HG03196 (cell line): ENCODE data around the gene EXOG.

Source experiments
- ATAC-seq: cut with Tn5 transposase; IDR thresholded peaks from one replicate; pipeline ENCODE4 v1.9.1; 2021; ENCODE audit not compliant: unreplicated experiment

The EXOG gene

GRCh38 chr3:38543586-38543985 lies 47.4 kb downstream of the EXOG start:
- no peak for ATAC-seq

- ATAC-seq = no peak
These were observed 48.8 kb downstream of the EXOG start for GRCh38 chr3:38544926-38545325.

GRCh38 chr3:38545550-38545949 lies 49.4 kb downstream of the EXOG start:
- ATAC-seq = no peak

- ATAC-seq = no peak
These were observed 49.8 kb downstream of the EXOG start for GRCh38 chr3:38545983-38546382.

- ATAC-seq = no peak
These were observed 52.2 kb downstream of the EXOG start for GRCh38 chr3:38548154-38548931.

- no peak for ATAC-seq
These were observed 52.9 kb downstream of the EXOG start for GRCh38 chr3:38549082-38549481.

- ATAC-seq = no peak
These were observed 53.3 kb downstream of the EXOG start for GRCh38 chr3:38549486-38549885.

- no peak for ATAC-seq
These were observed 54.1 kb downstream of the EXOG start for GRCh38 chr3:38549957-38550840.

GRCh38 chr3:38551026-38551832 lies 55.1 kb downstream of the EXOG start:
- no peak for ATAC-seq

GRCh38 chr3:38552364-38552763 lies 56.2 kb downstream of the EXOG start:
- ATAC-seq = no peak

- no peak for ATAC-seq
These were observed 56.9 kb downstream of the EXOG start for GRCh38 chr3:38553071-38553470.

GRCh38 chr3:38554127-38554827 lies 58.1 kb downstream of the EXOG start:
- ATAC-seq = no peak

GRCh38 chr3:38555149-38555840 lies 59.2 kb downstream of the EXOG start:
- ATAC-seq = no peak

GRCh38 chr3:38555926-38556325 lies 59.8 kb downstream of the EXOG start:
- ATAC-seq = no peak

- ATAC-seq = no peak
These were observed 60.7 kb downstream of the EXOG start for GRCh38 chr3:38556640-38557358.

GRCh38 chr3:38558864-38559263 lies 62.7 kb downstream of the EXOG start:
- no peak for ATAC-seq

- ATAC-seq = no peak
These were observed 64.1 kb downstream of the EXOG start for GRCh38 chr3:38560284-38560683.

GRCh38 chr3:38560996-38561717 lies 65.0 kb downstream of the EXOG start:
- no peak for ATAC-seq
